Prostate gland (tissue), 2 donors: ENCODE measurements around the gene MBNL2. TPM values are rescaled to one million over a fixed set of nuclear protein-coding genes. Genes with fewer than 3 reads are reported as not detected.

ENCODE experiments used
- DNase-seq: peaks from one replicate; pipeline ENCODE4 v3.0.0-alpha.2; 2019; ENCODE audit warnings: low spot score
- H3K27ac ChIP-seq, 2 donors: fragments of 200-600 bp; sonication (generic); 2 replicates each; pipeline ENCODE4 v1.5.1; 2017 to 2019
- H3K27me3 ChIP-seq: fragments of 200-600 bp; sonication (generic); replicated peaks from 2 replicates; pipeline ENCODE4 v1.5.1; 2019; ENCODE audit not compliant: insufficient read depth
- H3K36me3 ChIP-seq, 2 donors: fragments of 200-600 bp; sonication (generic); 1 replicate in 1 of 2; 2 replicates in 1 of 2; pipeline versions ENCODE4 v1.5.1 to v1.8.1; 2017 to 2019
- H3K4me1 ChIP-seq: fragments of 200-600 bp; sonication (generic); replicated peaks from 2 replicates; pipeline ENCODE4 v1.5.1; 2019
- H3K4me3 ChIP-seq, 2 donors: fragments of 200-600 bp; sonication (generic); 2 replicates each; pipeline ENCODE4 v1.5.1; 2017 to 2019
- H3K9me3 ChIP-seq: fragments of 200-600 bp; sonication (generic); 2 replicates; pipeline ENCODE4 v1.5.1; 2017
- POLR2A ChIP-seq: fragments of 450-650 bp; IDR thresholded peaks from one replicate; pipeline ENCODE4 v1.6.1; 2016; ENCODE audit warnings: antibody characterized with exemption, mild to moderate bottlenecking
- POLR2AphosphoS5 ChIP-seq: sonication (generic); formaldehyde crosslinking; IDR thresholded peaks from one replicate; pipeline ENCODE4 v1.6.1; 2017; ENCODE audit warnings: antibody characterized with exemption
- WGBS: methylation state at CpG from one replicate; pipeline ENCODE4 v1.1.5; 2018; 5-methylcytosine and 5-hydroxymethylcytosine counted together
- intact Hi-C: fragments of 100-400 bp; cut with DNase I; formaldehyde crosslinking; loops from one replicate; pipeline ENCODE4 v1.14.2; 2022
- total RNA-seq, 2 donors: library from RNA; depleted of rRNA; stranded (reverse); fragments of >200 nt; gene quantifications; one replicate each; pipeline ENCODE4 v1.1.0, GENCODE V29; 2016
- TF ChIP-seq, protein P1 (sequence below), 4 experiments: fragments of 200-600 bp in 2 of 4; fragments of 450-650 bp in 2 of 4; sonication (generic) in 2 of 4; IDR thresholded peaks; 1 replicate in 3 of 4; 2 replicates in 1 of 4; pipeline ENCODE4 v1.5.1; 2016 to 2019; ENCODE audit warnings: antibody characterized with exemption in 4 of 4, mild to moderate bottlenecking in 2 of 4, moderate library complexity in 2 of 4

MBNL2 gene
- total RNA-seq, 2 donors from 2014 or later, result 59.1 to 85.7 TPM

- H3K36me3 ChIP-seq, result no peaks in the 10 kb centered on the region
- H3K27ac ChIP-seq, result no peak overlapping the region
- no peaks in the 10 kb centered on the region for H3K4me1 ChIP-seq
- intact Hi-C loops, result no loop called here
- no peaks in the 10 kb centered on the region for H3K27me3 ChIP-seq
- H3K9me3 ChIP-seq, result no peaks in the 10 kb centered on the region
- TF ChIP-seq POLR2AphosphoS5, result no peak
- TF ChIP-seq, protein P1, sequence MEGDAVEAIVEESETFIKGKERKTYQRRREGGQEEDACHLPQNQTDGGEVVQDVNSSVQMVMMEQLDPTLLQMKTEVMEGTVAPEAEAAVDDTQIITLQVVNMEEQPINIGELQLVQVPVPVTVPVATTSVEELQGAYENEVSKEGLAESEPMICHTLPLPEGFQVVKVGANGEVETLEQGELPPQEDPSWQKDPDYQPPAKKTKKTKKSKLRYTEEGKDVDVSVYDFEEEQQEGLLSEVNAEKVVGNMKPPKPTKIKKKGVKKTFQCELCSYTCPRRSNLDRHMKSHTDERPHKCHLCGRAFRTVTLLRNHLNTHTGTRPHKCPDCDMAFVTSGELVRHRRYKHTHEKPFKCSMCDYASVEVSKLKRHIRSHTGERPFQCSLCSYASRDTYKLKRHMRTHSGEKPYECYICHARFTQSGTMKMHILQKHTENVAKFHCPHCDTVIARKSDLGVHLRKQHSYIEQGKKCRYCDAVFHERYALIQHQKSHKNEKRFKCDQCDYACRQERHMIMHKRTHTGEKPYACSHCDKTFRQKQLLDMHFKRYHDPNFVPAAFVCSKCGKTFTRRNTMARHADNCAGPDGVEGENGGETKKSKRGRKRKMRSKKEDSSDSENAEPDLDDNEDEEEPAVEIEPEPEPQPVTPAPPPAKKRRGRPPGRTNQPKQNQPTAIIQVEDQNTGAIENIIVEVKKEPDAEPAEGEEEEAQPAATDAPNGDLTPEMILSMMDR (IDR thresholded peaks at IDR 0.05), result no peak
- TF ChIP-seq POLR2A, result no peak
- 97% methylated on average over 3 of the region's 3 CpGs for WGBS
- no peak overlapping the region for H3K4me3 ChIP-seq
- no peak for DNase-seq
Measured at GRCh38 chr13:97385854-97386253, 163.7 kb downstream of the MBNL2 start.

GRCh38 chr13:97386801-97387484 is 164.8 kb downstream of the MBNL2 start:
- TF ChIP-seq POLR2A (no peak), POLR2AphosphoS5 (no peak)
- TF ChIP-seq, protein P1 (IDR thresholded peaks at IDR 0.05), result no peak
- no peak overlapping the region for H3K27ac ChIP-seq

GRCh38 chr13:97387485-97387839 is 165.3 kb downstream of the MBNL2 start:
- H3K9me3 ChIP-seq, result no peaks in the 10 kb centered on the region
- TF ChIP-seq POLR2A, result no peak
- no peak for TF ChIP-seq POLR2AphosphoS5
- TF ChIP-seq, protein P1 (IDR thresholded peaks at IDR 0.05), result no peak
- no peak for DNase-seq
- WGBS, result 95% methylated on average over 5 of the region's 5 CpGs
- no peaks in the 10 kb centered on the region for H3K27me3 ChIP-seq
- no peak overlapping the region for H3K4me3 ChIP-seq
- no peaks in the 10 kb centered on the region for H3K4me1 ChIP-seq
- no peak overlapping the region for H3K27ac ChIP-seq
- no peaks in the 10 kb centered on the region for H3K36me3 ChIP-seq
- intact Hi-C loops, result no loop called here

More at GRCh38 chr13:97386801-97387484, 164.8 kb downstream of the MBNL2 start:
- intact Hi-C loops, result no loop called here
- Histone ChIP-seq H3K4me3 (no peak overlapping the region), H3K27me3 (no peaks in the 10 kb centered on the region), H3K9me3 (no peaks in the 10 kb centered on the region), H3K4me1 (no peaks in the 10 kb centered on the region), H3K36me3 (no peaks in the 10 kb centered on the region)
- DNase-seq, result no peak
- 91% methylated on average over 4 of the region's 4 CpGs for WGBS

DNA sequence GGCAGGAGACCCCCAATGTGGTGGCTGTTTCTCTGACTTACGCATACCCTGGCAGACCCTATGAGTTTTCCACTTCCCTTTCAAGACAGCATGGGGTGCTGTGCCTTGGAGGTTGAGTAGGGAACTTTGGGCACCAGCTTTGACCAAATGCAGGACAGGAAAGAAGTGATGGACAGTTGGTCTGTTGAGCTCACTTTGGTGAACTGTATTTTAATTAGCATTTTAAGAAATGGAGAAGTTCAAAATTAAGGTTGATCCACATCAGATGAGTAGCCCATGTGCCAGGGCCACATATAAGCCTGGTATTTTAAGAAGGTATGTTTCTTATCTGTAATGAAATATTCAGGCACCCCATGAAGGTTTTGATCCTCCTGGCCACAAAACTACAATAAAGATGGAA is 165.8 kb downstream of the MBNL2 start:
- no peaks in the 10 kb centered on the region for H3K36me3 ChIP-seq
- H3K4me3 ChIP-seq, result no peak overlapping the region

GRCh38 chr13:97388373-97388772 is 166.2 kb downstream of the MBNL2 start:
- no peak overlapping the region for H3K4me3 ChIP-seq
- no peak for DNase-seq
- 47% methylated on average over 3 of the region's 3 CpGs for WGBS
- no peaks in the 10 kb centered on the region for H3K36me3 ChIP-seq
- no peak overlapping the region for H3K27ac ChIP-seq
- TF ChIP-seq, protein P1 (IDR thresholded peaks at IDR 0.05), result no peak
- TF ChIP-seq POLR2A (no peak), POLR2AphosphoS5 (no peak)
- H3K27me3 ChIP-seq, result no peaks in the 10 kb centered on the region
- H3K4me1 ChIP-seq, result no peaks in the 10 kb centered on the region
- H3K9me3 ChIP-seq, result no peaks in the 10 kb centered on the region
- intact Hi-C loops, result no loop called here

More for the DNA sequence above, 165.8 kb downstream of the MBNL2 start:
- no peak overlapping the region for H3K27ac ChIP-seq
- intact Hi-C loops, result no loop called here
- no peaks in the 10 kb centered on the region for H3K4me1 ChIP-seq
- TF ChIP-seq, protein P1 (IDR thresholded peaks at IDR 0.05), result no peak
- no peak for TF ChIP-seq POLR2A
- H3K9me3 ChIP-seq, result no peaks in the 10 kb centered on the region
- no peaks in the 10 kb centered on the region for H3K27me3 ChIP-seq
- DNase-seq, result no peak
- 95% methylated on average over 1 of the region's 1 CpG for WGBS
